GM13976 (cell line): ENCODE results near the gene RFTN1.

Experiments used
- DNase-seq: peaks from one replicate; pipeline ENCODE4 v3.0.0; 2012; ENCODE audit warnings: low spot score
- CTCF ChIP-seq: IDR thresholded peaks from 2 replicates; pipeline ENCODE4 v1.5.1; 2012; ENCODE audit warnings: borderline replicate concordance, mild to moderate bottlenecking; ENCODE audit not compliant: insufficient read depth; ENCODE audit errors: extremely low read depth, missing control alignments, control extremely low read depth
- in situ Hi-C: fragments of 300-500 bp; cut with MboI; formaldehyde crosslinking; loops from one replicate; pipeline ENCODE4 v1.12.0; 2022; ENCODE audit warnings: low sequenced_read_pairs, mixed read lengths, inconsistent platforms; ENCODE audit not compliant: unreplicated experiment

The RFTN1 gene

GRCh38 chr3:16329826-16330129, 183.7 kb downstream of the RFTN1 start:
- TF ChIP-seq CTCF, result no peak
- in situ Hi-C loops, result no loop called here
- no peak for DNase-seq

- TF ChIP-seq CTCF, result no peak
- in situ Hi-C loops, result no loop called here
- DNase-seq, result no peak
These were observed 184.3 kb downstream of the RFTN1 start for GRCh38 chr3:16329036-16329825.

- in situ Hi-C loops, result no loop called here
- DNase-seq, result no peak
- TF ChIP-seq CTCF, result no peak
These were observed 185.4 kb downstream of the RFTN1 start for GRCh38 chr3:16328124-16328523.

GRCh38 chr3:16326724-16327349, 186.7 kb downstream of the RFTN1 start:
- in situ Hi-C loops, result no loop called here
- no peak for TF ChIP-seq CTCF
- DNase-seq, result no peak

GRCh38 chr3:16325850-16326249, 187.6 kb downstream of the RFTN1 start:
- DNase-seq, result no peak
- in situ Hi-C loops, result no loop called here
- no peak for TF ChIP-seq CTCF

DNA sequence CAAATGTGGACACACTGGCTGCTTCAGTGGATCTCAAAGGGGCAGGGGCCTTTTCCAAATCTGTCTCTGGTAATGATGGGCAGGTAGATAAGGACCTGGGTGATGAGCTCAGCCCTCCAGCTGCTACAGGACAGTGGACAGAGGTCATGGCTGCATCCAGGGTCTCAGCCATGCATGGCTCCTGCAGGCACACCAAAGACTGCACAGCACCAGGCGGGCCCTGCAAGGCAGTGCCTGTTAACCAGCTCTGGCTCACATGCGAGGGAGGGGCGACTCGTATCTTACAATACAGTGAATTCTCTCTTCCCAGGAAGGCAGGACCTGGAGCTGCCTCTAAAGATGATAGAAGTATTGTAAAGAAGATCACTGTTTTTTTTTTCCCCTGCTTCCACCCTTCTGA, 189.8 kb downstream of the RFTN1 start:
- no peak for DNase-seq
- in situ Hi-C loops, result no loop called here
- no peak for TF ChIP-seq CTCF
